Liver (tissue), 9 donors: ENCODE measurements around the gene VAMP4. TPM values are rescaled to one million over a fixed set of nuclear protein-coding genes. Genes with fewer than 3 reads are reported as not detected.

Source experiments
- DNase-seq: peaks from one replicate; pipeline ENCODE4 v3.0.0-alpha.2; 2017; ENCODE audit warnings: low spot score
- H3K27ac ChIP-seq, 2 donors: one replicate each; pipeline ENCODE4 v1.7.0; 2013; ENCODE audit warnings: inconsistent platforms in 2 of 2, low read length in 2 of 2, control low read depth in 1 of 2, low read depth in 1 of 2, mild to moderate bottlenecking in 1 of 2
- H3K27me3 ChIP-seq, 4 donors: one replicate each; pipeline versions ENCODE4 v1.6.1 to v1.7.0; 2013; ENCODE audit warnings: low read length in 3 of 4, inconsistent platforms in 1 of 4, mild to moderate bottlenecking in 1 of 4, moderate library complexity in 1 of 4; ENCODE audit not compliant: control insufficient read depth in 4 of 4, insufficient read depth in 4 of 4
- H3K36me3 ChIP-seq, 4 donors: one replicate each; pipeline versions ENCODE4 v1.6.1 to v1.7.0; 2013; ENCODE audit warnings: low read length in 3 of 4, mild to moderate bottlenecking in 3 of 4, low read depth in 1 of 4, moderate library complexity in 1 of 4; ENCODE audit not compliant: control insufficient read depth in 4 of 4, insufficient read depth in 3 of 4
- H3K4me1 ChIP-seq, 4 donors: one replicate each; pipeline versions ENCODE4 v1.6.1 to v1.7.0; 2013; ENCODE audit warnings: low read length in 3 of 4, mild to moderate bottlenecking in 3 of 4, moderate library complexity in 1 of 4; ENCODE audit not compliant: control insufficient read depth in 4 of 4, insufficient read depth in 4 of 4
- H3K4me3 ChIP-seq, 3 donors: one replicate each; pipeline versions ENCODE4 v1.6.1 to v1.7.0; 2013; ENCODE audit warnings: low read length in 3 of 3, control low read depth in 1 of 3, low read depth in 1 of 3, mild to moderate bottlenecking in 1 of 3
- H3K9ac ChIP-seq, 2 donors: one replicate each; pipeline ENCODE4 v1.7.0; 2013; ENCODE audit warnings: low read length in 2 of 2, mild to moderate bottlenecking in 2 of 2, moderate library complexity in 2 of 2, control low read depth in 1 of 2, low read depth in 1 of 2
- H3K9me3 ChIP-seq, 4 donors: one replicate each; pipeline versions ENCODE4 v1.6.1 to v1.7.0; 2013; ENCODE audit warnings: low read length in 3 of 4; ENCODE audit not compliant: control insufficient read depth in 4 of 4
- EGR1 ChIP-seq, 2 donors: IDR thresholded peaks; 2 replicates each; pipeline ENCODE4 v1.6.1; 2016 to 2018; ENCODE audit warnings: antibody characterized with exemption in 2 of 2, low read depth in 2 of 2
- FOXA1 ChIP-seq: IDR thresholded peaks from 2 replicates; pipeline ENCODE4 v1.6.1; 2016; ENCODE audit warnings: antibody characterized with exemption
- FOXA2 ChIP-seq: IDR thresholded peaks from 2 replicates; pipeline ENCODE4 v1.6.1; 2016; ENCODE audit warnings: antibody characterized with exemption
- GABPA ChIP-seq, 2 donors: IDR thresholded peaks in 1 of 2; conservative IDR thresholded peaks in 1 of 2; 2 replicates each; pipeline ENCODE4 v1.6.1; 2016; ENCODE audit warnings: antibody characterized with exemption in 2 of 2, mild to moderate bottlenecking in 1 of 2, moderate library complexity in 1 of 2
- HNF4A ChIP-seq, 2 donors: conservative IDR thresholded peaks; 2 replicates each; pipeline ENCODE4 v1.6.1; 2016; ENCODE audit warnings: antibody characterized with exemption in 2 of 2, mild to moderate bottlenecking in 2 of 2
- HNF4G ChIP-seq: IDR thresholded peaks from 2 replicates; pipeline ENCODE4 v1.6.1; 2016; ENCODE audit warnings: antibody characterized with exemption
- JUND ChIP-seq, 2 donors: IDR thresholded peaks; 2 replicates each; pipeline ENCODE4 v1.6.1; 2016; ENCODE audit warnings: antibody characterized with exemption in 2 of 2
- RAD21 ChIP-seq, 2 donors: IDR thresholded peaks; 2 replicates each; pipeline ENCODE4 v1.6.1; 2016; ENCODE audit warnings: antibody characterized with exemption in 2 of 2, mild to moderate bottlenecking in 2 of 2
- RXRA ChIP-seq, 2 donors: IDR thresholded peaks; 2 replicates each; pipeline ENCODE4 v1.6.1; 2017 to 2018; ENCODE audit warnings: antibody characterized with exemption in 2 of 2, mild to moderate bottlenecking in 1 of 2
- SP1 ChIP-seq: IDR thresholded peaks from 2 replicates; pipeline ENCODE4 v1.6.1; 2018; ENCODE audit warnings: antibody characterized with exemption, mild to moderate bottlenecking
- TAF1 ChIP-seq: conservative IDR thresholded peaks from 2 replicates; pipeline ENCODE4 v1.6.1; 2016; ENCODE audit warnings: antibody characterized with exemption, mild to moderate bottlenecking
- WGBS: extraction: QIAGEN DNeasy Blood & Tissue Kit; methylation state at CpG from one replicate; pipeline ENCODE4 v1.1.7; 2013; 5-methylcytosine and 5-hydroxymethylcytosine counted together
- polyA plus RNA-seq, 2 donors: library from polyadenylated mRNA; stranded (reverse) in 1 of 2; unstranded in 1 of 2; fragments of 200-250 nt in 1 of 2; fragments of >200 nt in 1 of 2; fragmentation: Nextera tagmentation in 1 of 2; extraction: Ambion mirVana in 1 of 2; gene quantifications; one replicate each; pipeline versions ENCODE4 v1.2.1 to v1.2.3, GENCODE V29; 2013 to 2015
- total RNA-seq, 2 donors: library from RNA; depleted of rRNA; stranded (reverse); fragments of >200 nt; gene quantifications; one replicate each; pipeline ENCODE4 v1.2.3, GENCODE V29; 2014
- TF ChIP-seq, protein P1 (sequence below): IDR thresholded peaks from 2 replicates; pipeline ENCODE4 v1.6.1; 2016; ENCODE audit warnings: antibody characterized with exemption
- TF ChIP-seq, protein P2 (sequence below): IDR thresholded peaks from 2 replicates; pipeline ENCODE4 v1.6.1; 2016; ENCODE audit warnings: antibody characterized with exemption
- TF ChIP-seq, protein P3 (sequence below): IDR thresholded peaks from 2 replicates; pipeline ENCODE4 v1.6.1; 2016; ENCODE audit warnings: antibody characterized with exemption
- TF ChIP-seq, protein P4 (sequence below): IDR thresholded peaks from 2 replicates; pipeline ENCODE4 v1.6.1; 2016; ENCODE audit warnings: antibody characterized with exemption, mild to moderate bottlenecking
- TF ChIP-seq, protein P5 (sequence below): fragments of 150-350 bp; IDR thresholded peaks from 2 replicates; pipeline ENCODE4 v1.5.1; 2017; ENCODE audit warnings: improper control_type of control experiment, low read depth, low read length; ENCODE audit not compliant: missing input control
- donor health status: healthy.
- donor health status: healthy.
- donor health status: healthy.
- donor health status: healthy.
- donor health status: healthy.

Gene VAMP4
- total and polyA plus RNA-seq, 4 donors: 4.0 to 6.1 (median 4.8) TPM

DNA sequence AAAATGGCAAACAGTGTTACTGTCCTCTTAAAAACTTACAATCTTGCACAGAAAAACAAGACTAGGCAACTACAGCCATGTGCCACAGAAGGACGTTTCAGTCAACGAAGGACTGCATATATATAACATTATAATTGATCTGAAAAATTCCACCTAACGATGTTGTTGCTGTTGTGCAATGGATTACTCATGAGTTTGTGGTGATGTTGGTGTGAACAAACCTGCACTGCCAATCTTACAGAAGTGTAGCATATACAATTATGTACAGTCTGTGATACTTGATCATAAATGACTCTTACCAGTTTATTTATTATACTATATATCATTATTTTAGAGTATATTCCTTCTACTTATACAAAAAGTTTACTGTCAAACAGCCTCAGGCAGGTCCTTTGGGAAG, 6.8 kb upstream of the VAMP4 start:
- H3K4me1 ChIP-seq: no peaks in the 10 kb centered on the region
- H3K27me3 ChIP-seq: no peaks in the 10 kb centered on the region
- TF ChIP-seq, protein P1, sequence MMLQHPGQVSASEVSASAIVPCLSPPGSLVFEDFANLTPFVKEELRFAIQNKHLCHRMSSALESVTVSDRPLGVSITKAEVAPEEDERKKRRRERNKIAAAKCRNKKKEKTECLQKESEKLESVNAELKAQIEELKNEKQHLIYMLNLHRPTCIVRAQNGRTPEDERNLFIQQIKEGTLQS: no peak
- TF ChIP-seq, protein P2, sequence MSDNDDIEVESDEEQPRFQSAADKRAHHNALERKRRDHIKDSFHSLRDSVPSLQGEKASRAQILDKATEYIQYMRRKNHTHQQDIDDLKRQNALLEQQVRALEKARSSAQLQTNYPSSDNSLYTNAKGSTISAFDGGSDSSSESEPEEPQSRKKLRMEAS: no peak
- no peak for TF ChIP-seq SP1
- TF ChIP-seq, protein P3, sequence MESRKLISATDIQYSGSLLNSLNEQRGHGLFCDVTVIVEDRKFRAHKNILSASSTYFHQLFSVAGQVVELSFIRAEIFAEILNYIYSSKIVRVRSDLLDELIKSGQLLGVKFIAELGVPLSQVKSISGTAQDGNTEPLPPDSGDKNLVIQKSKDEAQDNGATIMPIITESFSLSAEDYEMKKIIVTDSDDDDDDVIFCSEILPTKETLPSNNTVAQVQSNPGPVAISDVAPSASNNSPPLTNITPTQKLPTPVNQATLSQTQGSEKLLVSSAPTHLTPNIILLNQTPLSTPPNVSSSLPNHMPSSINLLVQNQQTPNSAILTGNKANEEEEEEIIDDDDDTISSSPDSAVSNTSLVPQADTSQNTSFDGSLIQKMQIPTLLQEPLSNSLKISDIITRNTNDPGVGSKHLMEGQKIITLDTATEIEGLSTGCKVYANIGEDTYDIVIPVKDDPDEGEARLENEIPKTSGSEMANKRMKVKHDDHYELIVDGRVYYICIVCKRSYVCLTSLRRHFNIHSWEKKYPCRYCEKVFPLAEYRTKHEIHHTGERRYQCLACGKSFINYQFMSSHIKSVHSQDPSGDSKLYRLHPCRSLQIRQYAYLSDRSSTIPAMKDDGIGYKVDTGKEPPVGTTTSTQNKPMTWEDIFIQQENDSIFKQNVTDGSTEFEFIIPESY: no peak
- TF ChIP-seq, protein P4, sequence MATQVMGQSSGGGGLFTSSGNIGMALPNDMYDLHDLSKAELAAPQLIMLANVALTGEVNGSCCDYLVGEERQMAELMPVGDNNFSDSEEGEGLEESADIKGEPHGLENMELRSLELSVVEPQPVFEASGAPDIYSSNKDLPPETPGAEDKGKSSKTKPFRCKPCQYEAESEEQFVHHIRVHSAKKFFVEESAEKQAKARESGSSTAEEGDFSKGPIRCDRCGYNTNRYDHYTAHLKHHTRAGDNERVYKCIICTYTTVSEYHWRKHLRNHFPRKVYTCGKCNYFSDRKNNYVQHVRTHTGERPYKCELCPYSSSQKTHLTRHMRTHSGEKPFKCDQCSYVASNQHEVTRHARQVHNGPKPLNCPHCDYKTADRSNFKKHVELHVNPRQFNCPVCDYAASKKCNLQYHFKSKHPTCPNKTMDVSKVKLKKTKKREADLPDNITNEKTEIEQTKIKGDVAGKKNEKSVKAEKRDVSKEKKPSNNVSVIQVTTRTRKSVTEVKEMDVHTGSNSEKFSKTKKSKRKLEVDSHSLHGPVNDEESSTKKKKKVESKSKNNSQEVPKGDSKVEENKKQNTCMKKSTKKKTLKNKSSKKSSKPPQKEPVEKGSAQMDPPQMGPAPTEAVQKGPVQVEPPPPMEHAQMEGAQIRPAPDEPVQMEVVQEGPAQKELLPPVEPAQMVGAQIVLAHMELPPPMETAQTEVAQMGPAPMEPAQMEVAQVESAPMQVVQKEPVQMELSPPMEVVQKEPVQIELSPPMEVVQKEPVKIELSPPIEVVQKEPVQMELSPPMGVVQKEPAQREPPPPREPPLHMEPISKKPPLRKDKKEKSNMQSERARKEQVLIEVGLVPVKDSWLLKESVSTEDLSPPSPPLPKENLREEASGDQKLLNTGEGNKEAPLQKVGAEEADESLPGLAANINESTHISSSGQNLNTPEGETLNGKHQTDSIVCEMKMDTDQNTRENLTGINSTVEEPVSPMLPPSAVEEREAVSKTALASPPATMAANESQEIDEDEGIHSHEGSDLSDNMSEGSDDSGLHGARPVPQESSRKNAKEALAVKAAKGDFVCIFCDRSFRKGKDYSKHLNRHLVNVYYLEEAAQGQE: no peak
- no peak for TF ChIP-seq HNF4G
- TF ChIP-seq GABPA (IDR thresholded peaks at IDR 0.05 in 1 of 2, conservative IDR thresholded peaks at IDR 0.05 in 1 of 2): no peak
- TF ChIP-seq RAD21 (IDR thresholded peaks at IDR 0.05): no peak
- no peak for TF ChIP-seq HNF4A (conservative IDR thresholded peaks at IDR 0.05)
- no peak for TF ChIP-seq FOXA1
- TF ChIP-seq FOXA2: no peak
- no peak for TF ChIP-seq TAF1
- TF ChIP-seq, protein P5, sequence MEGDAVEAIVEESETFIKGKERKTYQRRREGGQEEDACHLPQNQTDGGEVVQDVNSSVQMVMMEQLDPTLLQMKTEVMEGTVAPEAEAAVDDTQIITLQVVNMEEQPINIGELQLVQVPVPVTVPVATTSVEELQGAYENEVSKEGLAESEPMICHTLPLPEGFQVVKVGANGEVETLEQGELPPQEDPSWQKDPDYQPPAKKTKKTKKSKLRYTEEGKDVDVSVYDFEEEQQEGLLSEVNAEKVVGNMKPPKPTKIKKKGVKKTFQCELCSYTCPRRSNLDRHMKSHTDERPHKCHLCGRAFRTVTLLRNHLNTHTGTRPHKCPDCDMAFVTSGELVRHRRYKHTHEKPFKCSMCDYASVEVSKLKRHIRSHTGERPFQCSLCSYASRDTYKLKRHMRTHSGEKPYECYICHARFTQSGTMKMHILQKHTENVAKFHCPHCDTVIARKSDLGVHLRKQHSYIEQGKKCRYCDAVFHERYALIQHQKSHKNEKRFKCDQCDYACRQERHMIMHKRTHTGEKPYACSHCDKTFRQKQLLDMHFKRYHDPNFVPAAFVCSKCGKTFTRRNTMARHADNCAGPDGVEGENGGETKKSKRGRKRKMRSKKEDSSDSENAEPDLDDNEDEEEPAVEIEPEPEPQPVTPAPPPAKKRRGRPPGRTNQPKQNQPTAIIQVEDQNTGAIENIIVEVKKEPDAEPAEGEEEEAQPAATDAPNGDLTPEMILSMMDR: no peak
- TF ChIP-seq EGR1 (IDR thresholded peaks at IDR 0.05; ENCODE audit: low read depth in 2 of 2): no peak

DNA sequence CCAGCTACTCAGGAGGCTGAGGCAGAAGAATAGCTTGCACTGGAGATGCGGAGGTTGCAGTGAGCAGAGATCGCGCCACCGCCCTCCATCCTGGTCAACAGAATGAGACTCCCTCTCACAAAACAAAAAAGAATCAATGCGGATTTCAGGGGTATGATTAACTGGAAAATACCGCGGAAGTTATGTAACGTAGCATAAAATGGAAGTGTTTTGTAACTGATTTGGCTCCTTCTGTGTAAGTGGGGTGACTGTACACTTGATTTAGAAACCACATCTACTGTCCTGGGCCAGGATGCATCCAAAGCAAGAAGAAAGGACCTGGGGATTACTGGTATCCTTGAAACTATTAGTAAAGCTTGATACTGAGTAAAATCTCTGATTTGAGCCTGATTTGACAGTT, 3.1 kb upstream of the VAMP4 start:
- Histone ChIP-seq H3K9me3 (no peaks in the 10 kb centered on the region), H3K27me3 (no peaks in the 10 kb centered on the region), H3K4me3 (no peak overlapping the region), H3K36me3 (no peaks in the 10 kb centered on the region), H3K4me1 (peaks cover 2 to 19% (median 10%) of the 10 kb centered on the region in 4 donors), H3K27ac (no peak overlapping the region), H3K9ac (no peak overlapping the region)
- TF ChIP-seq SP1 (no peak), RXRA (IDR thresholded peaks at IDR 0.05) (no peak), RAD21 (IDR thresholded peaks at IDR 0.05) (no peak), FOXA1 (no peak), GABPA (IDR thresholded peaks at IDR 0.05 in 1 of 2, conservative IDR thresholded peaks at IDR 0.05 in 1 of 2) (no peak), JUND (IDR thresholded peaks at IDR 0.05) (no peak)
- TF ChIP-seq, protein P5: no peak
- DNase-seq: no peak
- 89% methylated on average over 8 of the region's 8 CpGs for WGBS

More for the DNA sequence above, 6.8 kb upstream of the VAMP4 start:
- H3K27ac ChIP-seq: no peak overlapping the region
- DNase-seq: no peak
- no peak overlapping the region for H3K4me3 ChIP-seq
- no peak overlapping the region for H3K9ac ChIP-seq
- H3K36me3 ChIP-seq: no peaks in the 10 kb centered on the region
- WGBS: 81% methylated on average over 3 of the region's 3 CpGs
- H3K9me3 ChIP-seq: no peaks in the 10 kb centered on the region
